HEK293 (cell line): ENCODE results near the gene PLAAT1.

Experiments
- GLI4 ChIP-seq: fragments of 450-650 bp; formaldehyde crosslinking; IDR thresholded peaks from 2 replicates; pipeline ENCODE4 v1.5.1; 2016; ENCODE audit warnings: missing biosample characterization, missing genetic modification characterization
- IKZF3 ChIP-seq: fragments of 450-650 bp; IDR thresholded peaks from 2 replicates; pipeline ENCODE4 v1.5.0; 2018; ENCODE audit warnings: missing biosample characterization, mild to moderate bottlenecking, missing genetic modification characterization, moderate library complexity
- INSM2 ChIP-seq: fragments of 450-650 bp; formaldehyde crosslinking; IDR thresholded peaks from 2 replicates; pipeline ENCODE4 v1.5.1; 2016; ENCODE audit warnings: missing biosample characterization, missing genetic modification characterization
- KLF16 ChIP-seq: fragments of 450-650 bp; formaldehyde crosslinking; IDR thresholded peaks from 2 replicates; pipeline ENCODE4 v1.5.1; 2017; ENCODE audit warnings: missing biosample characterization, missing genetic modification characterization
- PRDM1 ChIP-seq: fragments of 450-650 bp; formaldehyde crosslinking; IDR thresholded peaks from 2 replicates; pipeline ENCODE4; 2016; ENCODE audit warnings: missing biosample characterization, missing genetic modification characterization
- SCRT1 ChIP-seq: fragments of 450-650 bp; formaldehyde crosslinking; IDR thresholded peaks from 2 replicates; pipeline ENCODE4 v1.5.1; 2016; ENCODE audit warnings: missing biosample characterization, missing genetic modification characterization, borderline replicate concordance
- SP7 ChIP-seq: fragments of 450-650 bp; formaldehyde crosslinking; IDR thresholded peaks from 2 replicates; pipeline ENCODE4 v1.5.1; 2016; ENCODE audit warnings: missing biosample characterization, missing genetic modification characterization
- ZFHX2 ChIP-seq: fragments of 450-650 bp; formaldehyde crosslinking; conservative IDR thresholded peaks from 2 replicates; pipeline ENCODE4 v1.5.1; 2016; ENCODE audit warnings: missing biosample characterization, missing genetic modification characterization
- ZNF133 ChIP-seq: fragments of 450-650 bp; formaldehyde crosslinking; IDR thresholded peaks from 2 replicates; pipeline ENCODE4 v1.5.1; 2016; ENCODE audit warnings: missing biosample characterization, missing genetic modification characterization
- ZNF148 ChIP-seq: fragments of 450-650 bp; formaldehyde crosslinking; IDR thresholded peaks from 2 replicates; pipeline ENCODE4 v1.5.0; 2017; ENCODE audit warnings: missing biosample characterization, missing genetic modification characterization, borderline replicate concordance
- ZNF175 ChIP-seq: fragments of 450-650 bp; formaldehyde crosslinking; IDR thresholded peaks from 2 replicates; pipeline ENCODE4 v1.5.1; 2016; ENCODE audit warnings: missing biosample characterization, missing genetic modification characterization
- ZNF202 ChIP-seq: fragments of 450-650 bp; formaldehyde crosslinking; IDR thresholded peaks from 2 replicates; pipeline ENCODE4 v1.5.1; 2016; ENCODE audit warnings: missing biosample characterization, missing genetic modification characterization, borderline replicate concordance
- ZNF214 ChIP-seq: fragments of 450-650 bp; formaldehyde crosslinking; IDR thresholded peaks from 2 replicates; pipeline ENCODE4 v1.5.1; 2017; ENCODE audit warnings: missing biosample characterization, mild to moderate bottlenecking, missing genetic modification characterization, borderline replicate concordance
- ZNF223 ChIP-seq: fragments of 450-650 bp; formaldehyde crosslinking; IDR thresholded peaks from 2 replicates; pipeline ENCODE4 v1.5.1; 2016; ENCODE audit warnings: missing biosample characterization, missing genetic modification characterization
- ZNF280C ChIP-seq: fragments of 450-650 bp; formaldehyde crosslinking; IDR thresholded peaks from 2 replicates; pipeline ENCODE4 v1.5.1; 2016; ENCODE audit warnings: missing biosample characterization, missing genetic modification characterization
- ZNF311 ChIP-seq: fragments of 450-650 bp; formaldehyde crosslinking; IDR thresholded peaks from 2 replicates; pipeline ENCODE4 v1.5.1; 2017; ENCODE audit warnings: missing biosample characterization, missing genetic modification characterization, borderline replicate concordance
- ZNF423 ChIP-seq: fragments of 450-650 bp; formaldehyde crosslinking; IDR thresholded peaks from 2 replicates; pipeline ENCODE4 v1.5.1; 2016; ENCODE audit warnings: missing biosample characterization, missing genetic modification characterization
- ZNF426 ChIP-seq: fragments of 450-650 bp; formaldehyde crosslinking; IDR thresholded peaks from 2 replicates; pipeline ENCODE4 v1.5.1; 2017; ENCODE audit warnings: missing biosample characterization, missing genetic modification characterization, mild to moderate bottlenecking, inconsistent platforms, moderate library complexity
- ZNF621 ChIP-seq: fragments of 450-650 bp; formaldehyde crosslinking; IDR thresholded peaks from 2 replicates; pipeline ENCODE4 v1.5.1; 2017; ENCODE audit warnings: missing biosample characterization, missing genetic modification characterization
- ZNF658 ChIP-seq: fragments of 450-650 bp; formaldehyde crosslinking; IDR thresholded peaks from 2 replicates; pipeline ENCODE4; 2016; ENCODE audit warnings: missing biosample characterization, missing genetic modification characterization
- ZNF677 ChIP-seq: fragments of 450-650 bp; IDR thresholded peaks from 2 replicates; pipeline ENCODE4 v1.5.0; 2018; ENCODE audit warnings: missing biosample characterization, mild to moderate bottlenecking, missing genetic modification characterization, moderate library complexity
- ZSCAN5A ChIP-seq: fragments of 450-650 bp; formaldehyde crosslinking; IDR thresholded peaks from 2 replicates; pipeline ENCODE4 v1.5.1; 2016; ENCODE audit warnings: missing biosample characterization, missing genetic modification characterization
- TF ChIP-seq, protein P1 (sequence below): fragments of 450-650 bp; formaldehyde crosslinking; conservative IDR thresholded peaks from 2 replicates; pipeline ENCODE4 v1.5.1; 2016; ENCODE audit warnings: low read depth, missing biosample characterization, missing genetic modification characterization
- TF ChIP-seq, protein P2 (sequence below): fragments of 450-650 bp; formaldehyde crosslinking; IDR thresholded peaks from 2 replicates; pipeline ENCODE4 v1.5.1; 2016; ENCODE audit warnings: missing biosample characterization, missing genetic modification characterization
- TF ChIP-seq, protein P3 (sequence below): fragments of 450-650 bp; formaldehyde crosslinking; IDR thresholded peaks from 2 replicates; pipeline ENCODE4 v1.5.1; 2016; ENCODE audit warnings: missing biosample characterization, missing genetic modification characterization

PLAAT1 gene

GRCh38 chr3:193240850-193241706 is at the start of gene PLAAT1 (continued):
- TF ChIP-seq INSM2 (tag by site-specific recombination) = peak; percentile 35; the same call in 1 of the 2 replicates
- peak; percentile 93 for TF ChIP-seq ZFHX2 (tag by site-specific recombination)
- peak; percentile 23; the same call in 1 of the 2 replicates for TF ChIP-seq IKZF3 (tag by site-specific recombination)
- TF ChIP-seq SP7 (tag by site-specific recombination) = peak; percentile 48
- no peak for TF ChIP-seq SCRT1
- no peak for TF ChIP-seq ZNF148 (tag by site-specific recombination)
- no peak for TF ChIP-seq ZNF214 (tag by site-specific recombination)
- TF ChIP-seq GLI4 = no peak
- TF ChIP-seq ZNF280C (tag by site-specific recombination) = no peak
- no peak for TF ChIP-seq ZNF175 (tag by site-specific recombination)
- no peak for TF ChIP-seq ZNF621 (tag by site-specific recombination)
- TF ChIP-seq ZNF223 = no peak
- TF ChIP-seq ZNF202 = no peak
- TF ChIP-seq, protein P1, sequence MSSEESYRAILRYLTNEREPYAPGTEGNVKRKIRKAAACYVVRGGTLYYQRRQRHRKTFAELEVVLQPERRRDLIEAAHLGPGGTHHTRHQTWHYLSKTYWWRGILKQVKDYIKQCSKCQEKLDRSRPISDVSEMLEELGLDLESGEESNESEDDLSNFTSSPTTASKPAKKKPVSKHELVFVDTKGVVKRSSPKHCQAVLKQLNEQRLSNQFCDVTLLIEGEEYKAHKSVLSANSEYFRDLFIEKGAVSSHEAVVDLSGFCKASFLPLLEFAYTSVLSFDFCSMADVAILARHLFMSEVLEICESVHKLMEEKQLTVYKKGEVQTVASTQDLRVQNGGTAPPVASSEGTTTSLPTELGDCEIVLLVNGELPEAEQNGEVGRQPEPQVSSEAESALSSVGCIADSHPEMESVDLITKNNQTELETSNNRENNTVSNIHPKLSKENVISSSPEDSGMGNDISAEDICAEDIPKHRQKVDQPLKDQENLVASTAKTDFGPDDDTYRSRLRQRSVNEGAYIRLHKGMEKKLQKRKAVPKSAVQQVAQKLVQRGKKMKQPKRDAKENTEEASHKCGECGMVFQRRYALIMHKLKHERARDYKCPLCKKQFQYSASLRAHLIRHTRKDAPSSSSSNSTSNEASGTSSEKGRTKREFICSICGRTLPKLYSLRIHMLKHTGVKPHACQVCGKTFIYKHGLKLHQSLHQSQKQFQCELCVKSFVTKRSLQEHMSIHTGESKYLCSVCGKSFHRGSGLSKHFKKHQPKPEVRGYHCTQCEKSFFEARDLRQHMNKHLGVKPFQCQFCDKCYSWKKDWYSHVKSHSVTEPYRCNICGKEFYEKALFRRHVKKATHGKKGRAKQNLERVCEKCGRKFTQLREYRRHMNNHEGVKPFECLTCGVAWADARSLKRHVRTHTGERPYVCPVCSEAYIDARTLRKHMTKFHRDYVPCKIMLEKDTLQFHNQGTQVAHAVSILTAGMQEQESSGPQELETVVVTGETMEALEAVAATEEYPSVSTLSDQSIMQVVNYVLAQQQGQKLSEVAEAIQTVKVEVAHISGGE (tag by site-specific recombination) = peak; percentile 84
- TF ChIP-seq, protein P2, sequence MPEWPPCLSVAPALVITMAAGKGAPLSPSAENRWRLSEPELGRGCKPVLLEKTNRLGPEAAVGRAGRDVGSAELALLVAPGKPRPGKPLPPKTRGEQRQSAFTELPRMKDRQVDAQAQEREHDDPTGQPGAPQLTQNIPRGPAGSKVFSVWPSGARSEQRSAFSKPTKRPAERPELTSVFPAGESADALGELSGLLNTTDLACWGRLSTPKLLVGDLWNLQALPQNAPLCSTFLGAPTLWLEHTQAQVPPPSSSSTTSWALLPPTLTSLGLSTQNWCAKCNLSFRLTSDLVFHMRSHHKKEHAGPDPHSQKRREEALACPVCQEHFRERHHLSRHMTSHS (tag by site-specific recombination) = no peak
- no peak for TF ChIP-seq ZNF311 (tag by site-specific recombination)
- TF ChIP-seq ZNF426 (tag by site-specific recombination) = no peak
- no peak for TF ChIP-seq ZNF677
- TF ChIP-seq ZNF423 (tag by site-specific recombination) = no peak
- TF ChIP-seq ZNF658 (tag by site-specific recombination) = no peak
- TF ChIP-seq ZNF133 (tag by site-specific recombination) = no peak
- TF ChIP-seq ZSCAN5A (tag by site-specific recombination) = 0 out of 2 replicates have a peak, but pooled peaks have one; percentile 29
- TF ChIP-seq, protein P3, sequence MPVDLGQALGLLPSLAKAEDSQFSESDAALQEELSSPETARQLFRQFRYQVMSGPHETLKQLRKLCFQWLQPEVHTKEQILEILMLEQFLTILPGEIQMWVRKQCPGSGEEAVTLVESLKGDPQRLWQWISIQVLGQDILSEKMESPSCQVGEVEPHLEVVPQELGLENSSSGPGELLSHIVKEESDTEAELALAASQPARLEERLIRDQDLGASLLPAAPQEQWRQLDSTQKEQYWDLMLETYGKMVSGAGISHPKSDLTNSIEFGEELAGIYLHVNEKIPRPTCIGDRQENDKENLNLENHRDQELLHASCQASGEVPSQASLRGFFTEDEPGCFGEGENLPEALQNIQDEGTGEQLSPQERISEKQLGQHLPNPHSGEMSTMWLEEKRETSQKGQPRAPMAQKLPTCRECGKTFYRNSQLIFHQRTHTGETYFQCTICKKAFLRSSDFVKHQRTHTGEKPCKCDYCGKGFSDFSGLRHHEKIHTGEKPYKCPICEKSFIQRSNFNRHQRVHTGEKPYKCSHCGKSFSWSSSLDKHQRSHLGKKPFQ (tag by site-specific recombination) = no peak
- TF ChIP-seq PRDM1 = peak; percentile 18; the same call in 1 of the 2 replicates
- no peak for TF ChIP-seq KLF16 (tag by site-specific recombination)
